ENCODE results near the gene GPBP1. TPM values are rescaled to one million over a fixed set of nuclear protein-coding genes. Genes with fewer than 3 reads are reported as not detected.

Gene GPBP1
- total and polyA plus RNA-seq, 2 donors (not counting 1 experiment from before 2014, with no cell fraction given) = 50.4 to 82.1 TPM

DNA sequence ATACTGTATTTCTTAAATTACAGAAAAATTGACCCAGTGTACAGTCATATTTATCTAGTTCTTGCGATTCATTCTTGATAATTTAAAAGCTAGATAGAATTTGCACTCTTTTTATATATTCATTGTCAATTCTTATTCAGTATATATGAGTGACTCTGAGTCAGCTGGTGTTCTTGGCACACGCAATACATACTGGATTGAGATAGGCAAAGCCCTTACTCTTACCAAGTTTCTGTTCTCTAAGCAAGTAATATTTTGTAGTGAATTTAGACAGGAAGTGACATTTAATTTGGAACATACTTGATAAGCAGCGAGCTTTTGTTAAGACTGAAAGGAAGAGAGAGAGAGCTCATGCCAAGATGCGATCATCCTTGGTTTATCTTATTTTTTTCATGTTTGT, 57.7 kb downstream of the GPBP1 start:
- DNase-seq (ENCODE audit: low read depth in 2 of 2) = peak; percentile 20 to 28
- Histone ChIP-seq H3K79me2 (ENCODE audit: control insufficient read depth, insufficient read depth, low read length) (peaks cover 20% of the 10 kb centered on the region), H3K4me3 (replicated peaks in 1 of 4; ENCODE audit: control extremely low read depth in 1 of 4, insufficient read depth in 1 of 4, low read depth in 3 of 4, low read length in 4 of 4) (no peak overlapping the region), H3K9ac (ENCODE audit: insufficient read depth, low read length) (no peak overlapping the region), H3K4me1 (ENCODE audit: control insufficient read depth, extremely low read depth, insufficient read depth, low read length) (no peaks in the 10 kb centered on the region), H4K20me1 (ENCODE audit: control insufficient read depth, extremely low read depth, insufficient read depth, low read length) (no peaks in the 10 kb centered on the region), H3K27me3 (ENCODE audit: control insufficient read depth, insufficient read depth, low read length) (no peaks in the 10 kb centered on the region), H3K36me3 (ENCODE audit: control insufficient read depth, insufficient read depth, low read length) (peaks cover 2% of the 10 kb centered on the region), H3K9me3 (ENCODE audit: control insufficient read depth, insufficient read depth, low read depth, low read length) (no peaks in the 10 kb centered on the region), H2AFZ (ENCODE audit: low read length) (no peak overlapping the region), H3K27ac (ENCODE audit: insufficient read depth, low read length) (no peak overlapping the region), H3K4me2 (ENCODE audit: extremely low read depth, insufficient read depth, low read length) (no peak overlapping the region)
- TF ChIP-seq EZH2 (IDR thresholded peaks at IDR 0.05; ENCODE audit: low read length, missing control alignments) = no peak
- TF ChIP-seq, protein P1, sequence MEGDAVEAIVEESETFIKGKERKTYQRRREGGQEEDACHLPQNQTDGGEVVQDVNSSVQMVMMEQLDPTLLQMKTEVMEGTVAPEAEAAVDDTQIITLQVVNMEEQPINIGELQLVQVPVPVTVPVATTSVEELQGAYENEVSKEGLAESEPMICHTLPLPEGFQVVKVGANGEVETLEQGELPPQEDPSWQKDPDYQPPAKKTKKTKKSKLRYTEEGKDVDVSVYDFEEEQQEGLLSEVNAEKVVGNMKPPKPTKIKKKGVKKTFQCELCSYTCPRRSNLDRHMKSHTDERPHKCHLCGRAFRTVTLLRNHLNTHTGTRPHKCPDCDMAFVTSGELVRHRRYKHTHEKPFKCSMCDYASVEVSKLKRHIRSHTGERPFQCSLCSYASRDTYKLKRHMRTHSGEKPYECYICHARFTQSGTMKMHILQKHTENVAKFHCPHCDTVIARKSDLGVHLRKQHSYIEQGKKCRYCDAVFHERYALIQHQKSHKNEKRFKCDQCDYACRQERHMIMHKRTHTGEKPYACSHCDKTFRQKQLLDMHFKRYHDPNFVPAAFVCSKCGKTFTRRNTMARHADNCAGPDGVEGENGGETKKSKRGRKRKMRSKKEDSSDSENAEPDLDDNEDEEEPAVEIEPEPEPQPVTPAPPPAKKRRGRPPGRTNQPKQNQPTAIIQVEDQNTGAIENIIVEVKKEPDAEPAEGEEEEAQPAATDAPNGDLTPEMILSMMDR (conservative IDR thresholded peaks at IDR 0.05 in 1 of 2, IDR thresholded peaks at IDR 0.05 in 1 of 2; ENCODE audit: low read depth in 1 of 2, low read length in 2 of 2) = no peak

DNA sequence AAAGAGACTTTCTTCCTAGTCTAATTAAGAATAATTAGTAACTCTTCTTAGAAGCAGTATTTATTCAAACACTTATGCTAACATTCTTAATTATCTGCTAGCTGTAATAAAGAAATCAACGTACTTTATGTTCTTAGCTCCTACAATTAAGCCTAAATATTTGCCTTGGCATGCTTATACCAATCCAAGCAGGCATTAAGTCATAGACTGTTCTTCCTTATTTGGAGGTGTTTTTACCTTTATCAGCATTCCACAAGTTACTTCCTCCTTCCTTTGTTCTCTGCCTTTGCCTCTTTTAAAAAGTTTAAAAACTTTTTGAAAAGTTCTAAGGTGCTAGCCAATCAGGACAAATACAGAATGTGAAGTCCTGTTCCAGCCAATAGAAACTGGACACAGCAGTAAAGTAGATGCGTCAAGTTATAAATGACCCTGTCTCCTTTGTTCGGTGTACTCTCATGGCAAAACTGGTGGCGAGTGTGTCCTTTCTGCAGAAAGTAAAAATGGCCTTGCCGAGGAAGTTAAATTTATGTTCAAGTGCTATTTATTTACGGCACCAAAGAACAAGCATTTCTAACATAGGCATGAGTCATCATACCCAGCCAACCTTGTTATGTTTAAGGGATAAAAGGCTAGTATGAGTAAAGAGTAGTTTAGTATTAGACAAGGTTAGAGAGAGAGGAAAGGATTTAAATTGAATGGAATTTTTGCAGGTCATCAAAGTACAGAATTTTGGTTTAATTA, 58.6 kb downstream of the GPBP1 start:
- DNase-seq (ENCODE audit: low read depth in 2 of 2) = peak in 1 of 2 donors; percentile 7
- no peak overlapping the region for H2AFZ ChIP-seq (ENCODE audit: low read length)
- no peak overlapping the region for H3K4me3 ChIP-seq (replicated peaks in 1 of 4; ENCODE audit: control extremely low read depth in 1 of 4, insufficient read depth in 1 of 4, low read depth in 3 of 4, low read length in 4 of 4)
- H3K4me1 ChIP-seq (ENCODE audit: control insufficient read depth, extremely low read depth, insufficient read depth, low read length) = no peaks in the 10 kb centered on the region
- H3K27me3 ChIP-seq (ENCODE audit: control insufficient read depth, insufficient read depth, low read length) = no peaks in the 10 kb centered on the region
- H3K9ac ChIP-seq (ENCODE audit: insufficient read depth, low read length) = no peak overlapping the region
- TF ChIP-seq, protein P1 (conservative IDR thresholded peaks at IDR 0.05 in 1 of 2, IDR thresholded peaks at IDR 0.05 in 1 of 2; ENCODE audit: low read depth in 1 of 2, low read length in 2 of 2) = no peak
- no peak for TF ChIP-seq EZH2 (IDR thresholded peaks at IDR 0.05; ENCODE audit: low read length, missing control alignments)
- peaks cover 2% of the 10 kb centered on the region for H3K36me3 ChIP-seq (ENCODE audit: control insufficient read depth, insufficient read depth, low read length)
- no peaks in the 10 kb centered on the region for H4K20me1 ChIP-seq (ENCODE audit: control insufficient read depth, extremely low read depth, insufficient read depth, low read length)
- H3K4me2 ChIP-seq (ENCODE audit: extremely low read depth, insufficient read depth, low read length) = no peak overlapping the region
- no peaks in the 10 kb centered on the region for H3K9me3 ChIP-seq (ENCODE audit: control insufficient read depth, insufficient read depth, low read depth, low read length)
- no peak overlapping the region for H3K27ac ChIP-seq (ENCODE audit: insufficient read depth, low read length)
- peaks cover 15% of the 10 kb centered on the region for H3K79me2 ChIP-seq (ENCODE audit: control insufficient read depth, insufficient read depth, low read length)

DNA sequence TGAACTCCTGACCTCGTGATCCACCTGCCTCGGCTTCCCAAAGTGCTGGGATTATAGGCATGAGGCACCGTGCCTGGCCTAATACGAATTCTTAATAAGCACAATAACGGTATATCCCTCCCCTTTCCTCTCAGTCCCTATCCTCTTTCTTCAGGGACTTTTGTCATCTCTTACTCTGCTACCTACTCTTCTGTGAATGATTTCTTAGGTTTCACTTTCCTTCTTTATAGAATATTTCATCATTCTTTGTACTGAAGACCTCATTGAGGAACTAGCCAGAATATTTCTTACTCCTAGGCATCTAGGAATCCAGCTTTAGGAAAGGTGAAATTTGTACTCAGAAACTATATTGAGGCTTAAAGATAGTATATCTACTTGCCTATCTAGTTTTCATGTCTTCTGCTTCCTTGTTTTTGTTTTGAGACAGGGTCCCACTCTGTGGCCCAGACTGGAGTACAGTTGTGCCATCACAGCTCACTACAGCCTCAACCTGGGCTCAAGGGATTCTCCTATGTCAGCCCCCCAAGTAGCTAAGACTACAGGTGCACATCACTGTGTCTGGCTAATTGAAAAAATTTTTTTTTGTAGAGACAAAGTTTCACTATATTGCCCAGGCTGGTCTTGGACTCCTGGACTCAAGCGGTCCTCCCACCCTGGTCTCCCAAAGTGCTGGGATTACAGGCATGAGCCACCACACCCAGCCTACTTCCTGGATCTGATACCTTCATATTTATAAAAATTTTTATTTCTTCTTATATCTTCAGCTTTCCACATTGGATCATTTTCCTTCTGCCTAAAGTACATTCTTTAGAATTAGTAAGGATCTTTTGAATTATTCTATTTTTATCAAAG, 69.7 kb downstream of the GPBP1 start:
- H3K4me2 ChIP-seq (ENCODE audit: extremely low read depth, insufficient read depth, low read length) = no peak overlapping the region
- peaks cover 2% of the 10 kb centered on the region for H3K36me3 ChIP-seq (ENCODE audit: control insufficient read depth, insufficient read depth, low read length)
- no peak overlapping the region for H2AFZ ChIP-seq (ENCODE audit: low read length)
- no peaks in the 10 kb centered on the region for H3K27me3 ChIP-seq (ENCODE audit: control insufficient read depth, insufficient read depth, low read length)
- no peaks in the 10 kb centered on the region for H3K79me2 ChIP-seq (ENCODE audit: control insufficient read depth, insufficient read depth, low read length)
- DNase-seq (ENCODE audit: low read depth in 2 of 2) = no peak
- no peaks in the 10 kb centered on the region for H3K4me1 ChIP-seq (ENCODE audit: control insufficient read depth, extremely low read depth, insufficient read depth, low read length)
- H3K9ac ChIP-seq (ENCODE audit: insufficient read depth, low read length) = no peak overlapping the region
- TF ChIP-seq EZH2 (IDR thresholded peaks at IDR 0.05; ENCODE audit: low read length, missing control alignments) = no peak
- TF ChIP-seq, protein P1 (conservative IDR thresholded peaks at IDR 0.05 in 1 of 2, IDR thresholded peaks at IDR 0.05 in 1 of 2; ENCODE audit: low read depth in 1 of 2, low read length in 2 of 2) = no peak
- H3K27ac ChIP-seq (ENCODE audit: insufficient read depth, low read length) = no peak overlapping the region
- H4K20me1 ChIP-seq (ENCODE audit: control insufficient read depth, extremely low read depth, insufficient read depth, low read length) = no peaks in the 10 kb centered on the region
- H3K9me3 ChIP-seq (ENCODE audit: control insufficient read depth, insufficient read depth, low read depth, low read length) = no peaks in the 10 kb centered on the region
- no peak overlapping the region for H3K4me3 ChIP-seq (replicated peaks in 1 of 4; ENCODE audit: control extremely low read depth in 1 of 4, insufficient read depth in 1 of 4, low read depth in 3 of 4, low read length in 4 of 4)
